Measurements from ENCODE around the gene CCDC40.
"Not testable (repeated sequence)": the region's sequence is repeated elsewhere in the genome, so short reads cannot be mapped to it uniquely, and the experiment has no call there.

DNA sequence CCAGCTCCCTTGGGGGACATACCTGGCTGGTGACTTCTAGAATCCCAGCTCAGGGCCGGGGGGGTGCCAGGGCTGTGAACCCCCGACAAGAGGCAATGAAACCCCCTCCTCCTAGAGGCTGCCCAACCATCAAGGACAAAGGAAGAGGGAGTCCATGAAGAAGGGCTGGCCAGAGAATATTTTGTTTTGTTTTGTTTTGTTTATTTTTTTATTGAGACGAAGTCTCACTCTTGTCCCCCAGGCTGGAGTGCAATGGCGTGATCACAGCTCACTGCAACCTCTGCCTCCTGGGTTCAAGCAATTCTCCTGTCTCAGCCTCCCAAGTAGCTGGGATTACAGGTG is 42.2 kb upstream of the CCDC40 start:
- TF ChIP-seq, protein P1, sequence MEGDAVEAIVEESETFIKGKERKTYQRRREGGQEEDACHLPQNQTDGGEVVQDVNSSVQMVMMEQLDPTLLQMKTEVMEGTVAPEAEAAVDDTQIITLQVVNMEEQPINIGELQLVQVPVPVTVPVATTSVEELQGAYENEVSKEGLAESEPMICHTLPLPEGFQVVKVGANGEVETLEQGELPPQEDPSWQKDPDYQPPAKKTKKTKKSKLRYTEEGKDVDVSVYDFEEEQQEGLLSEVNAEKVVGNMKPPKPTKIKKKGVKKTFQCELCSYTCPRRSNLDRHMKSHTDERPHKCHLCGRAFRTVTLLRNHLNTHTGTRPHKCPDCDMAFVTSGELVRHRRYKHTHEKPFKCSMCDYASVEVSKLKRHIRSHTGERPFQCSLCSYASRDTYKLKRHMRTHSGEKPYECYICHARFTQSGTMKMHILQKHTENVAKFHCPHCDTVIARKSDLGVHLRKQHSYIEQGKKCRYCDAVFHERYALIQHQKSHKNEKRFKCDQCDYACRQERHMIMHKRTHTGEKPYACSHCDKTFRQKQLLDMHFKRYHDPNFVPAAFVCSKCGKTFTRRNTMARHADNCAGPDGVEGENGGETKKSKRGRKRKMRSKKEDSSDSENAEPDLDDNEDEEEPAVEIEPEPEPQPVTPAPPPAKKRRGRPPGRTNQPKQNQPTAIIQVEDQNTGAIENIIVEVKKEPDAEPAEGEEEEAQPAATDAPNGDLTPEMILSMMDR (IDR thresholded peaks at IDR 0.05) = not testable (repeated sequence)
- TF ChIP-seq POLR2A (IDR thresholded peaks at IDR 0.05) = not testable (repeated sequence)

Data from body of pancreas (tissue), 4 donors.